Testis (tissue), 2 donors: ENCODE results near the gene RGS11.

Experiments
- POLR2A ChIP-seq: fragments of 450-650 bp; IDR thresholded peaks from one replicate; pipeline ENCODE4 v1.6.1; 2017; ENCODE audit warnings: antibody characterized with exemption, mild to moderate bottlenecking, moderate library complexity
- TF ChIP-seq, protein P1 (sequence below), 3 experiments: fragments of 450-650 bp in 2 of 3; fragments of 200-600 bp in 1 of 3; sonication (generic) in 1 of 3; IDR thresholded peaks; one replicate each; pipeline ENCODE4 v1.5.1; 2016 to 2019; ENCODE audit warnings: antibody characterized with exemption in 3 of 3, mild to moderate bottlenecking in 2 of 3, moderate library complexity in 1 of 3

DNA sequence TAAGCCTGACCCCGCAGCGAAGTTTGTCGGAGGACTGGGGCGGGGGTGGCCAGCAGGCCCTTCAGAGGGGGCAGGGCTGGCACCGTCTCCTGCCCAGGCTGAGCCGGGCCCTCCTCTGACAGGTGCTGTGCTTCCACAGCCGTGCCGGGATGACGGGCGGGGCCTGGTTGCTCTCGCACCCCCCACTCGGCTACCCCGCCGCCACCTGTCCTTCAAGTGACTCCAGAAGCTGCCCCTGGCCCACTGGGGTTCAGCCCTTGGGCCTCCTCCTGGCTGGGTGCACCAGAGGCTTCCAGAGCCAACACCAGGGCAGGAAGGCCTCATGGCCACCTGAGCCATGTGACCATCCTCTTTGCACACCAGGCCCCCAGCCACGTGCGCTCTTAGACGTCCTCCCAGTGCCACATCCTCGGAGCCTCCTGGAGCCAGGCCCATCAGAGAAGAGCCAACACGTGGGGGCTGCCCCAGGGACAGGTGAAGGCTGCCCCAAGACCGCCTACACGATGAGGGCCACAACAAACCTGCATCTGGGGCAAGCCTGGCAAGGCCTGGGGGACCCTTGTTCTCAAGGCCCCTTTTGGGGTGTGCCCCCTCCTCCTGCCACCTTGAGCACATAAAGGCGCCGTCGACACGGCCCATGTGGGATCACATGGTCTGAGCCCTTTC lies 14.4 kb upstream of the RGS11 start:
- TF ChIP-seq POLR2A, result no peak
- TF ChIP-seq, protein P1, sequence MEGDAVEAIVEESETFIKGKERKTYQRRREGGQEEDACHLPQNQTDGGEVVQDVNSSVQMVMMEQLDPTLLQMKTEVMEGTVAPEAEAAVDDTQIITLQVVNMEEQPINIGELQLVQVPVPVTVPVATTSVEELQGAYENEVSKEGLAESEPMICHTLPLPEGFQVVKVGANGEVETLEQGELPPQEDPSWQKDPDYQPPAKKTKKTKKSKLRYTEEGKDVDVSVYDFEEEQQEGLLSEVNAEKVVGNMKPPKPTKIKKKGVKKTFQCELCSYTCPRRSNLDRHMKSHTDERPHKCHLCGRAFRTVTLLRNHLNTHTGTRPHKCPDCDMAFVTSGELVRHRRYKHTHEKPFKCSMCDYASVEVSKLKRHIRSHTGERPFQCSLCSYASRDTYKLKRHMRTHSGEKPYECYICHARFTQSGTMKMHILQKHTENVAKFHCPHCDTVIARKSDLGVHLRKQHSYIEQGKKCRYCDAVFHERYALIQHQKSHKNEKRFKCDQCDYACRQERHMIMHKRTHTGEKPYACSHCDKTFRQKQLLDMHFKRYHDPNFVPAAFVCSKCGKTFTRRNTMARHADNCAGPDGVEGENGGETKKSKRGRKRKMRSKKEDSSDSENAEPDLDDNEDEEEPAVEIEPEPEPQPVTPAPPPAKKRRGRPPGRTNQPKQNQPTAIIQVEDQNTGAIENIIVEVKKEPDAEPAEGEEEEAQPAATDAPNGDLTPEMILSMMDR (IDR thresholded peaks at IDR 0.05), result no peak
